ENCODE data around the gene ZNF469. TPM values are rescaled to one million over a fixed set of nuclear protein-coding genes. Genes with fewer than 3 reads are reported as not detected.

ZNF469 gene
- total RNA-seq, 2 donors from 2014 or later, result 0.07 to 0.54 TPM

DNA sequence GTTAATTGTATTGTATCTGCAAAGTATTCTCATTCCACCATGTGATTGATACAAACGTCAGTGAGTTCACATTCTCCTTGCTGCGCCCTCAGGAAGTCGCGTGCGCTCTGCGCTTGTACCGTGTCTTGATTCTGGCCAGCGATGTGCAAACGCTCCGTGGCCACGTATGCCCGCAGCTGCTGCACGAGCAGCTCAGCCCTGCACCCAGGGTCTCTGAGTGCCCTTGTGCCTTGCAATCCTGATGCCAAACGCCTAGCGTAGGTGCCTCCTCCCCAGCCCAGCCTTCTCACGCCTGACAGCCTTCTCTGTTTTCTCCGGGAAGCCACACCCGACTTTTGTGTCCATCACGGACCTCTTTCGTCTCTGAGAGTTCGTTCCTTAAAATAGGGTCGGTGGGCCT, 9.4 kb downstream of the ZNF469 start:
- DNase-seq (ENCODE audit: low spot score in 2 of 2), result no peak
- no peak overlapping the region for H3K27ac Mint-ChIP-seq
- H3K36me3 Mint-ChIP-seq, result no peaks in the 10 kb centered on the region

DNA sequence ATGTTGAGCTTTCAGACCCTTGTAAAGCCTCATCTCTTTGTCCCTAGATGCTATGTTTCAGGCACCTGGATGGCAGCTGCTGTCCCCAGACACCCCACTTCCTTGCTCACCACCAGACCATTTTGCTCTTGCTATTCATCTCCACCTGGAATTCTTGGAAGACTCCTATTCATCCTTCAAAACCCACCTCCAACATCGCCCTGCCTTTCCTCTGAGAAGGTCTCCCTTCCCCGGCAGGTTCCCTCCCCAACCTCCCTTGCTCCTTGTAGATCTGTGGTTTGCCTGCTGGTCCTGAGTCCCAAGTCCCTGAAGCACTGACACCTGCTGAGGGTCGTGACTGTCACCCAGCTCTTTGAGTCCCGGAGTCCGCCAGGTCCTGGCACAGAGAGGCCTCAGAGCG, 9.9 kb downstream of the ZNF469 start:
- Mint-ChIP-seq H3K9me3 (peaks cover 0 to 4% of the 10 kb centered on the region in 2 donors), H3K36me3 (no peaks in the 10 kb centered on the region), H3K27ac (no peak overlapping the region)
- DNase-seq (ENCODE audit: low spot score in 2 of 2) (no peak), ATAC-seq (no peak)

More for the DNA sequence above, 9.4 kb downstream of the ZNF469 start:
- no peak for ATAC-seq
- H3K9me3 Mint-ChIP-seq, result no peaks in the 10 kb centered on the region

DNA sequence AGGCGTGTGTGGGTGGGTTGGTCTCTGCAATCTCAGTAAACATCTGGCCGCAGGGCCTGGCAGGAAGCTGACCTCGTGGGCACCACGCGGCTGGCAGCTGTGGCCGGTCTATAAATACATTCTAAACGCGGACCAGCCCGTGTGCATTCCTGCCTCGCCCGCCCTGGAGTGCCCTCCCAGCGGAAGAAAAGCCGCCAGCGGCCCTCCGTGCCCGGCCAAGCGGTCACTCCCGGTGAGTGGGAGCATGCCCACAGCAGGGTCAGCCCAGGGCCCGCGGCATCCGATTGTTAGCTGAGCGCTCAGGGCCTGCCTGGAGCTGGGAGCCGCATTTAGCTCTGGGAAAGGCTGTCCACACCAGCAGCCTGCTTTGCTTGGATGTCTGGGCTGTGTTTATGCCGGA, 10.3 kb downstream of the ZNF469 start:
- peaks cover 0 to 6% of the 10 kb centered on the region in 2 donors for H3K9me3 Mint-ChIP-seq
- DNase-seq (ENCODE audit: low spot score in 2 of 2), result no peak
- ATAC-seq, result no peak
- H3K27ac Mint-ChIP-seq, result no peak overlapping the region
- no peaks in the 10 kb centered on the region for H3K36me3 Mint-ChIP-seq

DNA sequence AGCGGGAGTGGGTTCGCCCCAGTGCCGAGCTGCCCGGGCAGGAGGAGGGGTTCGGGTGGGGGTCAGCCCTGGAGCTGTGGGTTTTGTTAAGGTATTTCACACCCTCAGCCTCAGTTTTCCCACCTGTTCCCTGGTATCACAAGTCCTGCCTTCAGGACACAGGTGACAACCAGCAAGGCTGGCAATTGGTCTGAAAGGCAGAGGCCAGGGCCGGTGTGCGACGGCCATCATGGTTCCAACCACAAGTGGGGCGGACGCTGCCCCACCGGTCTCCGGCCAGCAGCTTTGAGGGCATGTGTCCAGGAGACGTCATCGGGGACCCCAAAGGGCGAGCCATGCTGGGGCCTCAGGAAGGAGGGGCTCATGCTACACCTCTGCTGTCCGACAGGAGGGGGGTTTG, 10.8 kb downstream of the ZNF469 start:
- no peak overlapping the region for H3K27ac Mint-ChIP-seq
- no peaks in the 10 kb centered on the region for H3K36me3 Mint-ChIP-seq
- peaks cover 0 to 12% of the 10 kb centered on the region in 2 donors for H3K9me3 Mint-ChIP-seq
- ATAC-seq (no peak), DNase-seq (ENCODE audit: low spot score in 2 of 2) (no peak)

DNA sequence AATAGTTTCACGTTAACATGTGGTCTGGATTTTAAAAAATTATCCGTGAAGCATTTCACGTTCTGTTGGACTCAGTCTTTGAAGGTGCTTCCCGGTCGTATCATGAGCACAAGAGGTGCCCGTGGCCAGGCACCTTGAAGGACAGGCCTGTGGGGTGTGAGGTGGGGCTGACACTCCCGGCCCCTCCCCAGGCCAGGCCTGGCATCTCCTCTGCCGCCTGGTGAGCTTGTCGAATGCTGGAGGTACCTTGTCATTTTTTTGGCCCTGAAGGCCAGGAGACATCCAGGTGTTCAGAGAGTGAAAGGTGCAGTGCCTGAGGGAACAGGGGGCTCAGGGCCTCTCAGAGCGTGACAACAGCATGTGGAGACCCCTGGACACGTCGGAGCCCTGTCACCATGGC, 11.7 kb downstream of the ZNF469 start:
- DNase-seq (ENCODE audit: low spot score in 2 of 2) (no peak), ATAC-seq (no peak)
- Mint-ChIP-seq H3K9me3 (peaks cover 0 to 13% of the 10 kb centered on the region in 2 donors), H3K36me3 (no peaks in the 10 kb centered on the region), H3K27ac (no peak overlapping the region)

DNA sequence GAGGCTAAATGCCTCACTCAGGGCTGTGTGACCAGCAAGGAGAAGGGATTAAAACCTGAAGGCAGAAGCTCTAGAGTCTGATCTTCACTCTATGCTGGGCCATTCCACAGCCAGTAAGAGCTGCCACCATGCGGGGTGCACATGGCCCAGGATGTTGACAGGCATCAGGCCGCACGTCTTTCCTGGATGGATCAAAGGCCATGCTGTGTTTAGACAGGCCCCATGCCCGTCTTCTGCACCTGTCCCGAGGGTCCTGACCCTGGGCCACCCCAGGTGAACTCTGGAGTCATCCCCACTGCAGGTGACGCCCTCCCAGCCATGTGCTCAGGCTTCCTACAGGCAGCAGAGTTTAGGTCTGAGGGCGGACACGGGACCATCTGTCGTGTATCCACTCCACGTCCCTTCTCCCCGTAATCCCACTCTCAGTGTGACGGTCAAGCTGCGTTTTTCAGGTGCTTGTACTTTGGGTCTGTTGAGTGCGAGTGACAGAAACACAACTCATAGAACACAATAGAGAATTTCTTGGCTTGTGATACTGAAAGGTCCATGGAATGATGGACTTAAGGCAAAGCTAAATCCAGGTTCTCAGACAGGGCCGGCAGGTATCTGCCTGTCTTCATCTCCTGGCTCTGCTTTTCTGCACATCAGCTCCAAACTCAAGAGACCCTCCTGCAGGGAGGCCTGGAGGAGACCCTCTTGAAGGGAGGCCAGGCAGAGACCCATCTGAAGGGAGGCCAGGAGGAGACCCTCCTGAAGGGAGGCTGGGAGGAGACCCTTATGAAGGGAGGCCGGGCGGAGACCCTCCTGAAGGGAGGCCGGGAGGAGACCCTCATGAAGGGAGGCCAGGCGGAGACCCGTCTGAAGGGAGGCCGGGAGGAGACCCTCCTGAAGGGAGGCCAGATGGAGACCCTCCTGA, 13.2 kb downstream of the ZNF469 start:
- ATAC-seq (no peak), DNase-seq (ENCODE audit: low spot score in 2 of 2) (no peak)

DNA sequence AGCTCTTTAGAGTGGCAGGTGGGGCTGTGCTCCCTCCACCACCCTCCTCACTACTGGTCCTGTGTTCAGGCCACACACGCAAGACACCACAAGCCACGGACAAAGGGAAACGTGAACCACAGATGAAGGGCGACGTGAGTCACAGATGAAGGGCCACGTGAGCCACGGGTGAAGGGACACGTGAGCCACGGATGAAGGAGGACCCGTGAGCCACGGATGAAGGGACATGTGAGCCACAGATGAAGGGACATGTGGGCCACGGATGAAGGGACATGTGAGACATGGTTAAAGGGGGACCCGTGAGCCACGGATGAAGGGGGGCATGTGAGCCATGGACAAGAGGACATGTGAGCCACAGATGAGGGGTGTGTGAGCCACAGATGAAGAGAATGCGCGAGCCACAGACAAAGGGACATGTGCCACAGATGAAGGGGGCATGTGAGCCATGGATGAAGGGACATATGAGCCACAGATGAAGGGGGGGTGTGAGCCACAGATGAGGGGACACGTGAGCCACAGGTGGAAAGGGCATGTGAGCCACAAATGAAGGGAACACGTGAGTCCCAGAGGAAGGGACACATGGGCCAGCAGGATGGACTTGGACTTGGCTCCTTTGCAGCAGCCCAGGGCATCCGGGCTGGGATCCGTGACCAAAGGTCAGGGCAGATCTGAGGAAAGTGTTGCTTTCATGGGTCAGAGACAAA, 15.6 kb downstream of the ZNF469 start:
- no peak overlapping the region for H3K27ac Mint-ChIP-seq
- H3K36me3 Mint-ChIP-seq, result no peaks in the 10 kb centered on the region
- H3K9me3 Mint-ChIP-seq, result peaks cover 0 to 13% of the 10 kb centered on the region in 2 donors
- ATAC-seq, result no peak
- DNase-seq (ENCODE audit: low spot score in 2 of 2), result no peak

More for the DNA sequence above, 13.2 kb downstream of the ZNF469 start:
- no peak overlapping the region for H3K27ac Mint-ChIP-seq
- H3K9me3 Mint-ChIP-seq, result peaks cover 0 to 13% of the 10 kb centered on the region in 2 donors
- no peaks in the 10 kb centered on the region for H3K36me3 Mint-ChIP-seq

DNA sequence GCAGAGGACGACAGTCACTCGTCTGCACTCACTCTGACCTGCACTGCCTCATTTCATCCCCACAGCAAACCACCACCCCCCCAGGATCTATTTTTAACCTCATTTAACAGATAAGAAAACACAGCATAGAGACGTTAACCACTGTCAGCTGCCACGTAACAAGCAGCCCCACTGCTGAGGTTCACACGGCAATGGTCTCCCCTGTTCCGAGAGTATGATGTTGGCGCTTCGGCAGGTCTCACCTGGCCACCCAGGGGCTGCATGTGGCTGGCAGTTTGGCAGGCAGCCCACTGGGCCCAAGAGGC, 16.1 kb downstream of the ZNF469 start:
- ATAC-seq (no peak), DNase-seq (ENCODE audit: low spot score in 2 of 2) (no peak)
- H3K36me3 Mint-ChIP-seq, result no peaks in the 10 kb centered on the region
- H3K9me3 Mint-ChIP-seq, result peaks cover 0 to 13% of the 10 kb centered on the region in 2 donors
- H3K27ac Mint-ChIP-seq, result no peak overlapping the region

DNA sequence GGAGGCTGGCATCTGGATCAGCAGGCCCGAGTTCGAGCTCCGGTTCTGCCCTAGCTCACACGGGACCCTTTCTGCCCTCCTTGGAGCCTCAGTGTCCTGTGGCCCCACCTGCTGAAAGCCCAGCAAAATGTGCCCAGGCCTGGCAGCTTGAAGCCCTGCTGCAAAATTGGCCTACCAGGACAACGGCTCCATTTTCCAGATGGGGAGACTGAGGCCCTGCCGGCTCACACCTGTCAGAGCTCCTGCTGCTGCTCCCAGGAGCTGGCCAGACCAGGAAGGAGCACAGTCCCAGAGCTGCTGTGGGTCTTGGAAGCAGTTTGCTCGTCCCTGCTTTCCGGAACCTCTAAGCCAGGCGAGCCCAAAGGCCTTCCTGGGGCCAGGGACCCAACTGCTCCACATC, 17.4 kb downstream of the ZNF469 start:
- Mint-ChIP-seq H3K36me3 (no peaks in the 10 kb centered on the region), H3K9me3 (peaks cover 0 to 13% of the 10 kb centered on the region in 2 donors), H3K27ac (no peak overlapping the region)
- no peak for ATAC-seq
- no peak for DNase-seq (ENCODE audit: low spot score in 2 of 2)

DNA sequence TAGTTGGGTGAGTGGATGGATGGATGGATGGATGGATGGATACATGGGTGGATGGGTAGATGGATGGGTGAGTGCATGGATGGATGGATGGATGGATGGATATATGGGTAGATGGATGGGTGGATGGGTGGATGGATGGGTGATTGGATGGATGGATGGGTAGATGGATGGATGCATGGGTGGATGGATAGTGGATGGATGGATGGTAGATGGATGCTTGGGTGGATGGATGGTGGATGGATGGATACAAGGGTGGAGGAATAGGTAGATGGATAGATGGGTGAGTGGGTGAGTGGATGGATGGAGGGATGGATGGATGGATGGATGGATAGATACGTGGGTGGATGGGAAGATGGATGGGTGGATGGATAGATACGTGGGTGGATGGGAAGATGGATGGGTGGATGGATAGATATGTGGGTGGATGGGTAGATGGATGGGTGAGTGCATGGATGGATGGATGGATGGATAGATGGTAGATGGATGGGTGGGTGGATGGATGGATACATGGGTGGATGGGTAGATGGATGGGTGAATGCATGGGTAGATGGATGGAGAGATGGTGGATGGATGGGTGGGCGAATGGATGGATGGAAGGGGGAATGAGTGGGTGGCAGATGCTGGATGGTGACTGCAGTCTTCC, 19.0 kb downstream of the ZNF469 start:
- H3K9me3 Mint-ChIP-seq, result peaks cover 0 to 13% of the 10 kb centered on the region in 2 donors
- no peaks in the 10 kb centered on the region for H3K36me3 Mint-ChIP-seq
- no peak overlapping the region for H3K27ac Mint-ChIP-seq
- ATAC-seq, result no peak
- no peak for DNase-seq (ENCODE audit: low spot score in 2 of 2)

DNA sequence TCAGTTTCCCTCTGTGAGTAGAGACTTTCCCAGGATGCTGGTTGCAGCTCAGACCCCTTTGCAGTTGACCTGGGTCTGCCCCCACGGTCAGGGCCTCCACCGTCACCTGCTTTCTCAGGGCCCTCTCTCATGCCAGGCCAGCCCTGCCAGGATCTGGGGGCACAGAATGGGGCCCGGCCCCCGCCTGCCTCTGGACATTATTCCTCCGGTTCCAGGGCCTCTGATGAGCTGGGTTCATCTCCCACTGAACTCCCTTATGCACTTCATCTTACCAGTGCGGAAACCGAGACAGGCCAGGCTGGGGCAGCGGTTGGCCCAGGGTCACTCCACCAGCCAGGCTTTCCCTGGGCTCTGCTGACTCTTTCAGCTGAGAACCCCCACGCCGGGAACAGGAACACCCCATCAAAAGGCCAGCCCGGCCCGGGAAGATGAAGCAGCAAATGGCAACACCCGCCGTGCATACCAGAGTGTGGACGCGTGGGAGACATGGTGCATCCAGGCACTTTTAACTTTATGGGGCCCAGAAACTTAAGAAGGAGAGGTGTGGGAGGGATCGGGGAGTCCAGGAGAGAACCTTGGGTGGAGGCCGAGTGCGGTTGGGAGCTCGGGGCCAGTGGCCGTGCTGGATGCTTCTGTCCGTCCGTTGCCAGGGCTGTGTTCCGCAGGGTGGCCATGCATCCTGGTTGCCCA, 19.9 kb downstream of the ZNF469 start:
- no peaks in the 10 kb centered on the region for H3K36me3 Mint-ChIP-seq
- DNase-seq (ENCODE audit: low spot score in 2 of 2), result no peak
- H3K27ac Mint-ChIP-seq, result no peak overlapping the region
- no peak for ATAC-seq
- H3K9me3 Mint-ChIP-seq, result peaks cover 0 to 8% of the 10 kb centered on the region in 2 donors

DNA sequence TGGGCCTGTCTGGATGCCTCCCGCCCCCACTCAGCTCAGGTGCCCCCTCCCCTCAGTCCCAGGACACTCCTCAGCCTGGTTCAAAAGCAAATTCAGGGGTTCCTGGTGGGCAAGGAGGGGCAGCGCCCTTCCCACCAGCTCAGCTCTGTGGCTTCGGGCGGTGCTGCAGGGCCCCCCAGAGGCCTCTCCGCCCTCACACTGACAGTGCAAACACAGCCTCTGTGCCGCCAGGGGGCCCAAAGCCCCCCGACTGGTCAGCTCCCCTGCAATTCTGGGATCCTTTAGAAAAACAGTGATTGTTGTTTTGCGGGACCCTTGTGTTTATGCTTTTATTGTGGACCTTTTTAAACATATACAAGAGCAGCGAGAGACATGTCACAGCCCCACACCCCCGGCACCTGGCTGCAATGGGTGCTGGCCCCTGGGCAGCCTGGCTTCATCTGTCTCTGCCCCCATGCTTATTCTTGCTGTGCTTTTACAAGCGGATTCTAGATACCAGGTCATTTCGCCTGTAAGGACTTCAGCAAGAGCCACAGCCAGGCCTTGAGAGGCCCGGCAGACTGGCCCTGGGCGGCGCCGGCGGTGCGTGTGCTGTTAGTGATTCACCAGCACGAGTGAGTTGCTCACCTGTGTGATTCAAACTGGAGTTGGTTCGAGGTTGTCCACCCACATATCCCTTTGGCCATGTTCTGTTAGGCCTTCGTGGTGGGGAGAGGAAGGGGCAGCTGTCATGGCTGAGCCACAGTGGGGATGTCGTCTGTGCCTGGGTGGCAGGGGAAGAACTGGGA, 21.2 kb downstream of the ZNF469 start:
- H3K36me3 Mint-ChIP-seq, result no peaks in the 10 kb centered on the region
- no peak overlapping the region for H3K27ac Mint-ChIP-seq
- no peaks in the 10 kb centered on the region for H3K9me3 Mint-ChIP-seq
- ATAC-seq (no peak), DNase-seq (ENCODE audit: low spot score in 2 of 2) (no peak)

DNA sequence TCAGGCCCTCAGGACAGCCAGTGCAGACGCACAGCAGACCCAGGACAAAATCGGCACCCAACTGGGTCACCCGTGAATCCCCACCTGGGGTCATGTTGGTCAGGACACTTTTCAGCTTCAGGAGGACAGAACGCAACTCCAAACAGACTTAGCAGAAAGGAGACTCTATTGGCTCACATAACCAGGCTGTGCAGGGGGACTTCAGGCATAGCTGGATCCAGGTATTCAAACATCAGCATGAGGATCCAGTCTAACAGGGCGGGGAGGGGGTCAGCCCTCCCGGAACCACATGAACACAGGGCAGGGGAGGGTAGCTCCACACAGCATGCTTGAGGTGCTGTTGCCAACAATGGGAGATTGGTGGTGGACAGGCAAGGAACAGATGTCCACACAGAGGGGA, 22.0 kb downstream of the ZNF469 start:
- no peak overlapping the region for H3K27ac Mint-ChIP-seq
- H3K9me3 Mint-ChIP-seq, result no peaks in the 10 kb centered on the region
- H3K36me3 Mint-ChIP-seq, result no peaks in the 10 kb centered on the region
- no peak for ATAC-seq
- no peak for DNase-seq (ENCODE audit: low spot score in 2 of 2)

DNA sequence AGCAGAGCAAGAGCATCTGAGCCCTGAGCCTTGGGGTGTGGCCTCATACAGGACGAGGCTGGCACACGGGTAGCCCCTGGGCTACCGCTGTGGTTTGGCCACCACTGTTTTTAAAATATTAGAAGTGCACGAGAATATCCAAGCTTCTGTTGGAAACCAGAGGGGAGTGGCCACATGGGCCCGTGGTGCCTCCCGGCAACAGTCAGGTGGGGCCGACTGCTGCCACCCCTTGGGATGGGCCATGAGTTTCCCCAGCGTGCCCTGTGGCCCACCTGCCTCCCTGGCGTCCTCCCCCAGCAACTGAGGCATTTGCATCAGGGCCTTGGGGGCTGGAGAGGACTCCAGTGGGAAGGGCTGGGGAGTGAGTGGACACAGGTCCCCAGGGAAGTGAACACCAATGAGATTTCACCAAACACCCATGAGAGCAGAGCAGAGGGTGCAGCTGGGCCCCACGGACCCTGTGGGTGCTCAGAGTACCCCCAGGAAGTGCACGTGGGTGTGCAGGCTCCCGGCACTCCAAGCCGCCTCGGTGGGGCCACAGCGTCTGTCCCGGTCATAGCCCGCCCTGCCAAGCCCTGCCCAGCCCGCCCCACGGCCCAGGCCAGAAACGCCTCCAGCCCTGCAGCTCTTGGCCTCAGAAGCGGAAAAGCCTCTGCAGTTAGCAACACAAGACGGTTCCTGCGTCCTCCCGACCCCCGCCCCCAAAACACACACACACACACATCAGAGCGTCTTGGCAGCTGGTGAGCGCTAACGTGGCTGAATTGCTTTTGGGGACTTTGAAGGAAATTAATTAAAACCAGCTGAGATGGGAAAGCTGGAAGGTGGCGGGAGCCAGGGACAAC, 22.7 kb downstream of the ZNF469 start:
- H3K36me3 Mint-ChIP-seq, result no peaks in the 10 kb centered on the region
- H3K9me3 Mint-ChIP-seq, result no peaks in the 10 kb centered on the region
- no peak for ATAC-seq

More for the DNA sequence above, 22.7 kb downstream of the ZNF469 start:
- H3K27ac Mint-ChIP-seq, result no peak overlapping the region
- DNase-seq (ENCODE audit: low spot score in 2 of 2), result no peak

All from activated naive CD4-positive, alpha-beta T cell treated with anti-CD3 and anti-CD28 coated beads, Interleukin-2, amount 50 U/mL, for 72 hours (primary cell).